Endothelial cell of umbilical vein (primary cell): ENCODE data around the gene DPF3. TPM values are rescaled to one million over a fixed set of nuclear protein-coding genes. Genes with fewer than 3 reads are reported as not detected.

Experiments used
- BruUV-seq: library from RNA; stranded (reverse); fragments of 400-500 nt; replicated peaks from 2 replicates; lab custom pipeline; 2021; lab: Mats Ljungman, UMichigan
- CTCF ChIA-PET: fragments of 300-600, 350-600 bp; sonication (Branson Sonifier 250); formaldehyde crosslinking; loops from one replicate; lab custom pipeline; 2021; ENCODE audit warnings: antibody characterized with exemption, inconsistent platforms; lab: Charles Lee
- POLR2A ChIA-PET: fragments of 300-600, 350-600 bp; sonication (Branson Sonifier 250); formaldehyde crosslinking; loops from one replicate; lab custom pipeline; 2021; ENCODE audit warnings: antibody characterized with exemption, inconsistent platforms; lab: Charles Lee
- DNase-seq: peaks from one replicate; pipeline ENCODE4 v3.0.0-alpha.2; 2011; ENCODE audit warnings: low read depth, low spot score
- FAIRE-seq: peaks from 2 replicates; lab custom pipeline; 2011; peaks lifted over from hg19 to GRCh38; lab: Jason Lieb, UNC
- H2AFZ ChIP-seq: 2 replicates; pipeline ENCODE4 v1.6.0; 2012; ENCODE audit warnings: low read depth, low read length, control low read depth, inconsistent platforms
- H3K27ac ChIP-seq: 2 replicates; pipeline ENCODE4 v1.5.1; 2011; ENCODE audit warnings: low read depth, mild to moderate bottlenecking, control low read depth, low read length, moderate library complexity; ENCODE audit not compliant: insufficient read depth
- H3K27me3 ChIP-seq, 2 experiments: 2 replicates each; pipeline versions ENCODE4 v1.6.0 to v1.6.1; 2011; ENCODE audit warnings: low read length in 2 of 2, mixed read lengths in 1 of 2; ENCODE audit not compliant: control insufficient read depth in 2 of 2, insufficient read depth in 2 of 2
- H3K36me3 ChIP-seq, 2 experiments: 2 replicates in 1 of 2; 3 replicates in 1 of 2; pipeline ENCODE4 v1.5.1; 2011; ENCODE audit warnings: low read length in 2 of 2, mild to moderate bottlenecking in 1 of 2, moderate library complexity in 1 of 2; ENCODE audit not compliant: control insufficient read depth in 2 of 2, insufficient read depth in 2 of 2; ENCODE audit errors: extremely low read depth in 1 of 2
- H3K4me1 ChIP-seq: 3 replicates; pipeline ENCODE4 v1.5.1; 2011; ENCODE audit warnings: mild to moderate bottlenecking, low read length; ENCODE audit not compliant: control insufficient read depth, insufficient read depth; ENCODE audit errors: extremely low read depth
- H3K4me2 ChIP-seq: 2 replicates; pipeline ENCODE4 v1.6.1; 2011; ENCODE audit warnings: low read length, control low read depth, mixed read lengths; ENCODE audit not compliant: insufficient read depth
- H3K4me3 ChIP-seq, 3 experiments: fragments of 200-600 bp in 1 of 3; sonication (generic), shearing (Covaris generic) in 1 of 3; replicated peaks in 1 of 3; 2 replicates each; pipeline ENCODE4 v1.5.1; 2011 to 2016; ENCODE audit warnings: control low read depth in 3 of 3, low read length in 3 of 3, mild to moderate bottlenecking in 2 of 3, inconsistent platforms in 1 of 3, low read depth in 1 of 3, moderate library complexity in 1 of 3; ENCODE audit not compliant: insufficient read depth in 1 of 3
- H3K79me2 ChIP-seq: 2 replicates; pipeline ENCODE4 v1.6.0; 2012; ENCODE audit warnings: low read length, inconsistent platforms; ENCODE audit not compliant: control insufficient read depth, insufficient read depth
- H3K9ac ChIP-seq: replicated peaks from 2 replicates; pipeline ENCODE3; 2011; ENCODE audit warnings: low read length, control low read depth; ENCODE audit not compliant: insufficient read depth; ENCODE audit errors: extremely low read depth
- H3K9me1 ChIP-seq: replicated peaks from 3 replicates; pipeline ENCODE4 v1.6.0; 2011; ENCODE audit warnings: mild to moderate bottlenecking, low read length; ENCODE audit not compliant: control insufficient read depth, insufficient read depth; ENCODE audit errors: extremely low read depth
- H3K9me3 ChIP-seq: replicated peaks from 2 replicates; pipeline ENCODE4 v1.5.1; 2012; ENCODE audit warnings: low read length, inconsistent platforms; ENCODE audit not compliant: control insufficient read depth, insufficient read depth
- H4K20me1 ChIP-seq: replicated peaks from 2 replicates; pipeline ENCODE3; 2011; ENCODE audit warnings: mild to moderate bottlenecking, low read length; ENCODE audit not compliant: control insufficient read depth, insufficient read depth; ENCODE audit errors: extremely low read depth
- EZH2 ChIP-seq: IDR thresholded peaks from 2 replicates; pipeline ENCODE4 v1.6.1; 2012; ENCODE audit warnings: borderline replicate concordance, low read depth, mild to moderate bottlenecking, moderate library complexity, low read length, inconsistent platforms; ENCODE audit not compliant: severe bottlenecking
- FOS ChIP-seq: IDR thresholded peaks from 2 replicates; pipeline ENCODE4 v1.6.1; 2011; ENCODE audit warnings: mild to moderate bottlenecking, low read length, moderate library complexity, borderline replicate concordance; ENCODE audit not compliant: insufficient read depth
- GATA2 ChIP-seq: IDR thresholded peaks from 2 replicates; pipeline ENCODE4 v1.7.0; 2011; ENCODE audit warnings: low read depth, mild to moderate bottlenecking, moderate library complexity, mixed read lengths, low read length; ENCODE audit not compliant: insufficient read length, insufficient read depth
- JUN ChIP-seq: IDR thresholded peaks from 2 replicates; pipeline ENCODE4 v1.6.1; 2011; ENCODE audit warnings: borderline replicate concordance, low read depth; ENCODE audit not compliant: insufficient read length, insufficient read depth
- MAX ChIP-seq: IDR thresholded peaks from 2 replicates; pipeline ENCODE4 v1.6.1; 2011; ENCODE audit not compliant: insufficient read depth, insufficient read length
- MYC ChIP-seq: IDR thresholded peaks from one replicate; pipeline ENCODE4 v1.6.1; 2011; ENCODE audit warnings: mild to moderate bottlenecking, low read depth, low read length
- POLR2A ChIP-seq: IDR thresholded peaks from 2 replicates; pipeline ENCODE4 v1.6.1; 2012; ENCODE audit warnings: low read depth, mild to moderate bottlenecking, control low read depth, low read length
- dilution Hi-C: fragments of 300-500 bp; cut with MboI; formaldehyde crosslinking; loops from one replicate; pipeline ENCODE4 v1.15.0; 2019; ENCODE audit warnings: low sequenced_read_pairs; ENCODE audit not compliant: extremely low pct_ligation_motif_present
- intact Hi-C: fragments of 100-400 bp; cut with micrococcal nuclease; formaldehyde crosslinking; loops from one replicate; pipeline ENCODE4 v1.10.0; 2022
- polyA plus RNA-seq, 4 experiments: library from polyadenylated mRNA; depleted of rRNA in 3 of 4; stranded (reverse) in 3 of 4; unstranded in 1 of 4; fragments of >200 nt; gene quantifications; 2 replicates each; pipeline versions ENCODE4 v1.2.1 to v1.2.3, GENCODE V29; 2011 to 2012; ENCODE audit warnings: missing spikeins in 1 of 4
- total RNA-seq: library from RNA; stranded (reverse); gene quantifications from 2 replicates; pipeline ENCODE4 v1.2.3, GENCODE V29; 2021
- TF ChIP-seq, protein P1 (sequence below), 2 donors: IDR thresholded peaks; 1 replicate in 1 of 2; 2 replicates in 1 of 2; pipeline ENCODE4 v1.5.1; 2011; ENCODE audit warnings: low read length in 2 of 2, mild to moderate bottlenecking in 2 of 2, moderate library complexity in 2 of 2, control low read depth in 1 of 2, inconsistent platforms in 1 of 2, low read depth in 1 of 2; ENCODE audit not compliant: insufficient read depth in 1 of 2; ENCODE audit errors: extremely low read depth in 1 of 2

The DPF3 gene
- total and polyA plus RNA-seq, 2 donors (not counting 3 experiments of a cell fraction or from before 2014, with no cell fraction given): 2.4 to 3.5 TPM

DNA sequence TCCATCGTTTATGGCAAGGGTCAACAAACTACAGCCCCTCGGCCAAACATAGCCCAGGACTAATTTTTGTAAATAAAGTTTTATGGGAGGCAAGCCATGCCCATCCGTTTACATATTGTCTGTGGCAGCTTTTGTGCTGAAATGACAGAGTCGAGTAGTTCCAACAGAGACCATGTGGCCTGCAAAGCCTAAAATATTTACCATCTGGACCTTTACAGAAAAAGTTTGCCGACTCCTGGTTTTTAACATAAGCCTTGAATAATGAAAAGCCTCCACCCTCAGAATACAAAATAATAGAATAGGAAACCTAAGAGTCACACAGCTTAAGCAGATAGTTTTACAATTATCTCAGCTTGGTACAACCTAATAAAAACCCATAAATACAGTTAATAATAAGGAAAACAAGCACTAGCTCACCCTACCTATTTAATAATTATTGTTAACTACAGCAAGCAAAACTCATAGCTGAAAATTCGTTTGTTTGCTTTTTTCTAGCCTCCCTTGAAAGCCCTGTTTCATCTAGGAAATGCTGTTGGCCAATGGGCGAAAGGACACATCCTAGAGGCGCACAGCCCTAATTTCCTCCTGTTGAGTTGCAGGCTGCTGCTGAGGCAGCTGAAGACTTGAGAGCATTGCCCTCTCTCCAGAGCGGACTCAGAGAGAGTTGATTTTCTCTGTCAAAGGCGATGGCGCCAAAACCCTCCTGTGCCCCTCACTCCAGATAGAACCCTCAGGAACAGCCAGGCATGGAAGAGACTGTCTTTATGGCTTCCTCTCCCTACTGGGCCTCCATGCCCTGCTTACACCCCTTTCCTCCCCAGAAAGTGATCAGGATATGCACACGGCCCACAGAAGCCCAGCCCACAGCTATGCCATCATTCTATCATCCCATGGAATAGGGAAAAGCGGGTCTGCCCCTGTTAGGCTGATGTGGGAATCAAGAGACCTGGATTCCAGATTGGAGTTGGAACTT, 107.2 kb downstream of the DPF3 start:
- Histone ChIP-seq H3K9me3 (no peaks in the 10 kb centered on the region), H3K36me3 (no peaks in the 10 kb centered on the region), H2AFZ (no peak overlapping the region), H3K4me1 (peaks cover 4% of the 10 kb centered on the region), H4K20me1 (no peaks in the 10 kb centered on the region), H3K27me3 (no peaks in the 10 kb centered on the region), H3K79me2 (no peaks in the 10 kb centered on the region), H3K9ac (no peak overlapping the region), H3K9me1 (no peaks in the 10 kb centered on the region), H3K4me2 (no peak overlapping the region), H3K4me3 (no peak overlapping the region), H3K27ac (no peak overlapping the region)
- BruUV-seq: no TSS peak
- intact Hi-C loops: no loop called here
- dilution Hi-C loops: no loop called here
- DNase-seq (no peak), FAIRE-seq (no peak)
- ChIA-PET CTCF (interaction anchor here (0.6 kb wide), 1 partner anchor 97 kb away, joined by 3 read pairs; no protein-coding TSS in a partner anchor), POLR2A (no interaction called here)
- TF ChIP-seq POLR2A (no peak), FOS (no peak), JUN (no peak), MYC (no peak), EZH2 (no peak), GATA2 (no peak), MAX (no peak)
- TF ChIP-seq, protein P1, sequence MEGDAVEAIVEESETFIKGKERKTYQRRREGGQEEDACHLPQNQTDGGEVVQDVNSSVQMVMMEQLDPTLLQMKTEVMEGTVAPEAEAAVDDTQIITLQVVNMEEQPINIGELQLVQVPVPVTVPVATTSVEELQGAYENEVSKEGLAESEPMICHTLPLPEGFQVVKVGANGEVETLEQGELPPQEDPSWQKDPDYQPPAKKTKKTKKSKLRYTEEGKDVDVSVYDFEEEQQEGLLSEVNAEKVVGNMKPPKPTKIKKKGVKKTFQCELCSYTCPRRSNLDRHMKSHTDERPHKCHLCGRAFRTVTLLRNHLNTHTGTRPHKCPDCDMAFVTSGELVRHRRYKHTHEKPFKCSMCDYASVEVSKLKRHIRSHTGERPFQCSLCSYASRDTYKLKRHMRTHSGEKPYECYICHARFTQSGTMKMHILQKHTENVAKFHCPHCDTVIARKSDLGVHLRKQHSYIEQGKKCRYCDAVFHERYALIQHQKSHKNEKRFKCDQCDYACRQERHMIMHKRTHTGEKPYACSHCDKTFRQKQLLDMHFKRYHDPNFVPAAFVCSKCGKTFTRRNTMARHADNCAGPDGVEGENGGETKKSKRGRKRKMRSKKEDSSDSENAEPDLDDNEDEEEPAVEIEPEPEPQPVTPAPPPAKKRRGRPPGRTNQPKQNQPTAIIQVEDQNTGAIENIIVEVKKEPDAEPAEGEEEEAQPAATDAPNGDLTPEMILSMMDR (IDR thresholded peaks at IDR 0.05; ENCODE audit: extremely low read depth in 1 of 2, insufficient read depth in 1 of 2, low read depth in 1 of 2, low read length in 2 of 2): no peak
